ENCODE data around the gene IL1RN.
A peak's percentile ranks its signal among the peaks of the same experiment; 100 is the strongest.

Gene IL1RN

DNA sequence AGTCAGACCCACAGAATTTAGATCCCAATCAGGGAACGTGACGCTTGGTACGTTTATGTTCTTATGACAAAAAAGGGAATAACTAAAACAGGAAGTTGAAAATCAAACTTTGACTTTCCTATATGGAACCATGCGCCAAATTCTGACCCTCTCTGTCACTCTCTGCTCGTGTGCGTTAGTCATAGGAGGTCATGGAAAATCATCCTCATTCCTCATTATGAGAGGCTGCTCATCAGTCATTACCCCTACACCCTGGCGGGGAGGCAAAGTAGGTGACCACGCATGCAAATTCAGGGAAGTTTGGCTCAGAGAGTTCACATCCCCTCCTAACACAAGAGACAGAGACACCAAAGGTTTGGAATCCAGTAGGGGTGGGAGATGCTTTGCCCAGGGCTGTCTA, 44.1 kb upstream of the IL1RN start:
- H3K4me3 ChIP-seq (replicated peaks; ENCODE audit: low read depth, low read length), result no peak overlapping the region
- TF ChIP-seq CTCF (IDR thresholded peaks at IDR 0.05; ENCODE audit: low read length, missing control alignments), result no peak
- no peak for DNase-seq (ENCODE audit: low read depth)

- TF ChIP-seq CTCF (IDR thresholded peaks at IDR 0.05; ENCODE audit: low read length, missing control alignments), result peak; percentile 51
- peak; percentile 19 for DNase-seq (ENCODE audit: low read depth)
- no peak overlapping the region for H3K4me3 ChIP-seq (replicated peaks; ENCODE audit: low read depth, low read length)
Measured at GRCh38 chr2:113084249-113085000, 43.0 kb upstream of the IL1RN start.

DNA sequence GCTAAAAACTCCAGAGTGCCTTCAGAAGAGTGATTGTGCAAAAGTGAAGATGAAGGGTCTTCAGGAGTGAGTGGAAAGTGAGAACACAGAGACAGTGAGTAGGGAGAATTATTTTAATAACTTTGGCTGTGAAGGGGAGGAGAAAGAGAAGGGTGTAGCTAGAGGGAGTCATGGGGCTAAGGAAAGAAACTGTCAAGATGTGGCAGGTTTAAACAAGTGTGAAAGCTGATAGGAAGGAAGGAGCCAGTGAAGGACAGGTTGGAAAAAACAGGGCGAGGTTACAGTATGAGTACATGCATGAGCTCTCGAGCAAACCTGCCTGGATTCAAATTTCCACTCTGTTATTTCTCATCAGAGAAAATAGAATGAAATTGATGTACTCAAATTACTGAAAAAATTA, 41.9 kb upstream of the IL1RN start:
- DNase-seq (ENCODE audit: low read depth), result no peak
- no peak overlapping the region for H3K4me3 ChIP-seq (replicated peaks; ENCODE audit: low read depth, low read length)
- TF ChIP-seq CTCF (IDR thresholded peaks at IDR 0.05; ENCODE audit: low read length, missing control alignments), result no peak

DNA sequence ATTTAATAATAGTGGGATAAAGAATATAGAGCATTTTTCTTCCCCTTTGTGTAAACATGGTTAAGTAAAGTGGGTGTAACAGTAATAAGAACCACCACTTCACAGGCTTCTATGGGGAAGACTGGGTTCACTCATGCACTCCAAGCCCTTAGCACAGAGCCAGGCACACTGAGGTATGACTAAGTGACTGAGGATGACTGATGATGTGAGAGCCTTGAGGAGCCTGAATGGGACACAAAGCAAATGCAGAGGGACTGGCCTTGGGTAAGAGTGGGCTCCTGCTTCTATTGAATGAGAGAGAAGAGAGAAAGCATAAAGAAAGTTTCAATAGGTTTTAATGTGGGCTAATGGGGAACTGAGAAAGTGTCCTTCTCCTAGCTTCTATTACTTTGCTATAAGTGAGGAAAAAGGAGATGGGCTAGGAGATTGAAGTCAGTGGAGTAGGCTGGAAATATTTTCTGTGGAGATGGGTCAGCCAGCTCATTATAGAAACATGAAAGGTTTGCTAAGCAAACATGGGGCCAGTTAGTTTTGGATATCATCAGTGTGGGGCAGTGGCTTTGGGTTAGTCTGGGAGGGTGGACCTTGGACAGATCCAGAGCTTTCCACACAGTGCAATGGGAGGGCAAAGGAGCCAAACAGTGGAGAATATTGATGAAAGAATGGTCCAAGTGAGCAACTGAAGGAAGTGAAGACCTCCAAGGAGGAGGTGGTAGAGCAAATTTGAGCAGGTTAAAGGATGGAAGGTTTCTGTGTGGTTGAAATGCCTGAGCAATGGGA, 39.0 kb upstream of the IL1RN start:
- DNase-seq (ENCODE audit: low read depth), result no peak
- no peak overlapping the region for H3K4me3 ChIP-seq (replicated peaks; ENCODE audit: low read depth, low read length)
- no peak for TF ChIP-seq CTCF (IDR thresholded peaks at IDR 0.05; ENCODE audit: low read length, missing control alignments)

- H3K4me3 ChIP-seq (replicated peaks; ENCODE audit: low read depth, low read length), result no peak overlapping the region
- no peak for TF ChIP-seq CTCF (IDR thresholded peaks at IDR 0.05; ENCODE audit: low read length, missing control alignments)
- no peak for DNase-seq (ENCODE audit: low read depth)
Measured at GRCh38 chr2:113089916-113090315, 37.5 kb upstream of the IL1RN start.

GRCh38 chr2:113091231-113091896, 36.0 kb upstream of the IL1RN start:
- DNase-seq (ENCODE audit: low read depth), result no peak
- TF ChIP-seq CTCF (IDR thresholded peaks at IDR 0.05; ENCODE audit: low read length, missing control alignments), result no peak
- H3K4me3 ChIP-seq (replicated peaks; ENCODE audit: low read depth, low read length), result no peak overlapping the region

Data from fibroblast of pulmonary artery (primary cell).